ENCODE data around the gene LTBP1.
"Not testable (repeated sequence)": the region's sequence is repeated elsewhere in the genome, so short reads cannot be mapped to it uniquely, and the experiment has no call there.

The LTBP1 gene

DNA sequence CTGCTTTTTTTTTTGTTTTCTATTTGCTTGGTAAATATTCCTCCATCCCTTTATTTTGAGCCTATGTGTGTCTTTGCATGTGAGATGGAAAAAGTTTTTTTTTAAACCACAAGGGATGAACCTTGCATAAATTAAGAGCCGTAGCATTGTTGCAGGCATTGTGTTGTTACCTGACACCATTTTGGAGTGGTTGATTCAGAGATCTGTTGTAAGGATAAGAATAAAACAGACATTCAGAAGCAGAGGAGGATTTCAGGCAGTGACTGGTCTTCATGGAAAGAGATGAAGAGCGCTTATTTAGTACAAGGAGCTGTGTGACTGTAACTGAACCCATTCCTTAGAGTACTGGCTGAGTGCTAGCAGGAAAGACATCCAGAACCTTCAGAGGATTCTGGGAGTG, 101.2 kb downstream of the LTBP1 start:
- no peak for DNase-seq

- peak; percentile 22 to 51 (median 50) for DNase-seq
These were observed 105.0 kb downstream of the LTBP1 start for GRCh38 chr2:33051586-33052360.

GRCh38 chr2:33052361-33052735, 105.6 kb downstream of the LTBP1 start:
- no peak for DNase-seq

- not testable (repeated sequence) for DNase-seq
These were observed 106.0 kb downstream of the LTBP1 start for GRCh38 chr2:33052795-33053194.

DNA sequence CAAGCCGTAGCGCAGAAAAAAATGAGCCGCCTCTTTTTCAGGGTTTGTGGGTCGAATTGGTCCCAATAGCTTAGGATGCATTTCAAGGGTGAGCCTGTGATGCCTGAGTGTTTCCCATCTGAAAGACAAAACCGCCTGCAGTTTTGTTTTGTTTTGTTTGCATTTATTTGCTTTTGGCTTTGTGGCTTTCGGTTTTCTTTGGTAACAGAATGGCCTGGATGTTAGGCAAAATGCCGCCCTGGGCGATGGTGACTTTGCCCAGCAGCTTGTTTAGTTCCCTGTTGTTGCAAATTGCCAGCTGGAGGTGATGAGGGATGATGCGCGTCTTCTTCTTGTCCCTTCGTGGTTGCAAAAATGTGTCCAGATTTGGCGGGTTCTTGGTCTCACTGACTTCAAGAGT, 109.4 kb downstream of the LTBP1 start:
- no peak for DNase-seq

DNA sequence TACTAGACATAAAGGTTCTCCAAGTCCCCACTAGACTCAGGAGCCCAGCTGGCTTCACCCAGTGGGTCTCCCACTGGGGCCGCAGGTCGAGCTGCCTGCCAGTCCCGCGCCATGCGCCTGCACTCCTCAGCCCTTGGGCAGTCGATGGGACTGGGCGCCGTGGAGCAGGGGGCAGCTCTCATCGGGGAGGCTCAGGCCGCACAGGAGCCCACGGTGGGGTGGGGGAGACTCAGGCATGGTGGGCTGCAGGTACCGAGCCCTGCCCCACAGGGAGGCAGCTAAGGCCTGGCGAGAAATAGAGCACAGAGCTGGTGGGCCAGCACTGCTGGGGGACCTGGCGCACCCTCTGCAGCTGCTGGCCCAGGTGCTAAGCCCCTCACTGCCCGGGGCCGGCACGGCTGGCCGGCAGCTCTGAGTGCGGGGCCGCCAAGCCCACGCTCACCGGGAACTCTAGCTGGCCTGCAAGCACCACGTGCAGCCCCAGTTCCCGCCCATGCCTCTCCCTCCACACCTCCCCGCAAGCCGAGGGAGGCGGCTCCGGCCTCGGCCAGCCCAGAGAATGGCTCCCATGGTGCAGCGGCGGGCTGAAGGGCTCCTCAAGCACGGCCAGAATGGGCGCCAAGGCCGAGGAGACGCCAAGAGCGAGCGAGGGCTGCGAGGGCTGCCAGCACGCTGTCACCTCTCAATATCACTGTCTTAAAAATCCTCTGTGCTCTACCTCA, 110.7 kb downstream of the LTBP1 start:
- not testable (repeated sequence) for DNase-seq

DNA sequence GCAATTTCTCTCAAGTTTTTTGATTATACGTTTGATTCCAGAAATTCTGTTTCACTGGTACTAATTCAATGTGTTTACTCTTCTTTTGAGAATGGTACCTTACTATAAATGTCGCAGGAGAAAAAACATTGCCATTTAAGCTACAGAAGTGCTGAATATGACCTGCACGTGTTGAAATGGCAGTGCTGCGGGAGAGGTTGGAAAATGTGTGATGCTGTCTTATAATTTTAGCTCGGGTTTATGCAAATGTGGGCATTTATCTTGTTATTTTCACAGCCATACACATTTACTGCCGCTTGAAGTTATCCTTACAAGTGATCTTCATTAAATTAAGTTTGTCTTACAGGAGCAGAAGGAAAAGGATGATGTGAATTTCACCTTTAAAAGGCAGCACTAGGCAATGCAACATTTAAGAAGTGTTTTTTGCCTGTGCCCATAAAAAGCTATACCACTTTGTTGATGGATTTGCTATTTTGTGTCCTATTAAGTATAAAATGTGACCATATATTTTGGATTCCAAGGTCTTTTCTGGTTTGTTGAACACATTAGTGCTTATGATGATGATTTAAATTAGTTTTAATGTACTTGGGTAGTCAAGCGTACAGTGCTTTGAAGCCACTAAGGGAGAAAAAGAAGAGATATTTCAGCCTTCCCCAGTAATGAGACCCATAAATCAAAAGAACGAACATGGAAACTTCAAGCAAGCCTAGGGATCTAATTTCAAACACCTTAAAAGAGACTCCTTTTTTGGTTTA, 112.1 kb downstream of the LTBP1 start:
- no peak for DNase-seq

DNA sequence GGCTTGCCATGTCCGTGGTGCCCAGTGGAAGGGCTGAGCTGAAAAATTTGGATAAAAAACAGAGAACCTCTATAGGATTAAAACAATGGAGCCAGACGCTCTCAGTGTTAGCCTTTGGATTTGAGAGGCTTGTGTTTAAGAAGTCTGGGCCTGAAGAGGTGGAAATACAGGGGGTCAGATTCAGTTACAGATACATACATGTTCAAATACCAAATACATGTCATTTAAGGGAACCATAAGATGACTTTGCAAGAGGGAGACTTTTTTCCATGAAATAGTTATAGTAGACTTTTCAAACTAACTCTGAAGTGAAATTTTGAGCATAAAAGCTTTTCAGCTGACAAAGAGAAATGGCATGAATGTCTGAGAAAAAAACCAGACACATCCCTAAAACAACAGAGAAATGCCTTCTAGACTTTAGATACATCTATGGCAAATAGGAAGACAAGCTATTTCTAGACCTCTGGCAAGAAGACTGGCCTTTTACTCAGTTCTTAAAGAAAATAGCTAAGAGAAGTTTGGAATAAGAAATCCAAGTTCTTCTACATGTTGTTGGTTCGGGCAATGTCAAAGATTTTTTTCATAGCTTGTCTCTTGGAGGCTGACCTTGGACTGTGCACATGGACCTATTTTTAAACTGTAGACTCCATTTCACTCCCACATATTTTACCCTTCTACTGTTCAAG, 112.9 kb downstream of the LTBP1 start:
- DNase-seq = no peak

- DNase-seq = no peak
These were observed 113.7 kb downstream of the LTBP1 start for GRCh38 chr2:33060405-33060804.

GRCh38 chr2:33062665-33063250, 116.0 kb downstream of the LTBP1 start:
- DNase-seq = no peak

- DNase-seq = no peak
These were observed 117.6 kb downstream of the LTBP1 start for GRCh38 chr2:33064349-33064801.

DNA sequence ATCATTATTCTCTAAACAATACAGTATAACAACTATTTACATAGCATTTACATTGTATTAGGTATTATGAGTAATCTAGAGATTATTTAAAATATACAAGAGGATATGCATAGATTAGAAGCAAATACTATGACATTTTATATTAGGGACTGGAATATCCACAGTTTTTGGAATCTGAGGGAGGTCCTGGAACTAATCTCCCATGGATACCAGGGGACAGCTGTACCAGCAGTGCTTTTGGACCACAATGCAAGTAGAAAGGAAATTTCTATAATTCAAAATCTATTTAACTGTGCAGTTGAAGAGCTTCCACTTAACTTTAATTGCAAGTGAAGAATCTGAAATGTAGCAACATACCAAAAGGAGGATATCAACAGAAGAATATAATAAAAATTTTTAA, 120.8 kb downstream of the LTBP1 start:
- no peak for DNase-seq

GRCh38 chr2:33068261-33068660, 121.5 kb downstream of the LTBP1 start:
- DNase-seq = no peak

GRCh38 chr2:33069894-33070651, 123.3 kb downstream of the LTBP1 start:
- peak; percentile 22 to 62 (median 34) for DNase-seq

GRCh38 chr2:33071591-33071990, 124.8 kb downstream of the LTBP1 start:
- DNase-seq = no peak

- DNase-seq = no peak
These were observed 125.9 kb downstream of the LTBP1 start for GRCh38 chr2:33072614-33073013.

DNA sequence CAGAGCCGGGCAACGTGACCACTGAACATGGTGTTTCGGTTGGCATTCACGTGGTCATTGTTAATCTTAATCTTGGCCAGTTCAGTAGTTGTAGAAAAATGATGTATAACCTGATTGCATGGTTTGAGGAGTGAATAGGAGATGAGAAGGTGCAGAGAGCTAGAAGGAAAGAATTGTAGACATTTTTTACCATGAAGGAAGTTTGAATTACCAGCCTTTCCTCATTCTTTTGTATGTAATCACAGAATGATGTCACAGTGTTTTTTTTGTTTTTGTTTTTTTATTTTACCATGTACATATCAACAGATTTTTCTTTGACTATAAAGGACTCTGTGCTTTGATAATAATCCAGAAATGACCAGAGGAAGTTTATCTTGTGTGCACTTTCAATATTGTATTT, 126.3 kb downstream of the LTBP1 start:
- no peak for DNase-seq

GRCh38 chr2:33074197-33074596, 127.4 kb downstream of the LTBP1 start:
- DNase-seq = no peak

DNA sequence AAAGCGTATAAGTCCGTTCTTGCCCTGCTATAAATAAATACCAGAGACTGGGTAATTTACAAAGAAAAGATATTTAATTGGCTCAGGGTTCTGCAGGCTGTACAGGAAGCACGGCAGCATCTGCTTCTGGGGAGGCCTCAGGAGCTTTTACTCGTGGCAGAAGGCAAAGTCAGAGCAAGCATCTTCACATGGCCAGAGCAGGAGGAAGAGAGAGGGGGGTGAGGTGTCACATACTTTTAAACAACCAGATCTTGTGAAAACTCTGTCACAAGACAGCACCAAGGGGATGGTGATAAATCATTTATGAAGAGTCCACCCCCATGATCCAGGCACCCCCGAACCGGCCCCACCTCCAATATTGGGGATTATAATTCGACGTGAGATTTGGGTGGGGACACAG, 130.6 kb downstream of the LTBP1 start:
- DNase-seq = no peak

DNA sequence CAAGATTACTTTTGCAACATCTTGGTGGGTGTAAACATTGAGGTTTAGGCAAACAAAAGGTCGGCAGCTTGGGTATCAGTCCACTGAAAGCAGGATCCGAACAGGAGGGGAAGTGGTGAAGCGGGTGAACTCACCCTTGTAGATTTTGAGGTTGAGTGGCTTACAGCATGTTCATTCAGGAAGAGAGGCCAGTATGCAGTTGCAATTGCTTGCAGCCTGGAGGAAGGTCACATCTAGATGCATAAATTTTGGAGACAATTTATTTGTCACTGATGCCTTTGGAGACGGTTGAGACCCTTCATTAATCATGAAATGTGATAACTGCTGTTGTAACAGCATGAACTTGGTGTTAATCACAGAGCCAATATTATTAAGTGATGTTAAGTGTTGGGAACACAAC, 131.1 kb downstream of the LTBP1 start:
- no peak for DNase-seq

GRCh38 chr2:33081691-33082090, 134.9 kb downstream of the LTBP1 start:
- no peak for DNase-seq
